MCF 10A (cell line): Measurements from ENCODE around the gene GPR137B. TPM values are rescaled to one million over a fixed set of nuclear protein-coding genes. Genes with fewer than 3 reads are reported as not detected.
"Not testable (repeated sequence)": the region's sequence is repeated elsewhere in the genome, so short reads cannot be mapped to it uniquely, and the experiment has no call there.

Experiments used
- BruUV-seq: library from RNA; stranded (reverse); fragments of 400-500 nt; replicated peaks from 2 replicates; lab custom pipeline; 2021; lab: Mats Ljungman, UMichigan
- CTCF ChIA-PET: fragments of 300-600 bp; sonication (Branson Sonifier 250); formaldehyde crosslinking; extraction: SDS; loops from one replicate; lab custom pipeline; 2021; ENCODE audit warnings: antibody characterized with exemption, inconsistent platforms; lab: Yijun Ruan, JAX
- POLR2A ChIA-PET: fragments of 300-600, 350-650 bp; sonication (Branson Sonifier 250); formaldehyde crosslinking; extraction: SDS; loops from one replicate; lab custom pipeline; 2020; ENCODE audit warnings: antibody characterized with exemption, inconsistent platforms; lab: Yijun Ruan, JAX
- DNase-seq: peaks from one replicate; pipeline ENCODE4 v3.0.0-alpha.2; 2018; ENCODE audit not compliant: unreplicated experiment
- H3K27ac Mint-ChIP-seq: one replicate; pipeline ENCODE4 v1.8.0; 2022; ENCODE audit warnings: mild to moderate bottlenecking, low read depth, mixed read lengths; ENCODE audit not compliant: unreplicated experiment
- H3K27me3 Mint-ChIP-seq: one replicate; pipeline ENCODE4 v1.8.0; 2022; ENCODE audit warnings: mixed read lengths; ENCODE audit not compliant: insufficient read depth, unreplicated experiment
- H3K36me3 Mint-ChIP-seq: one replicate; pipeline ENCODE4 v1.8.0; 2022; ENCODE audit warnings: mild to moderate bottlenecking, moderate library complexity, mixed read lengths; ENCODE audit not compliant: insufficient read depth, unreplicated experiment
- H3K4me1 Mint-ChIP-seq: one replicate; pipeline ENCODE4 v1.8.0; 2022; ENCODE audit warnings: mixed read lengths; ENCODE audit not compliant: insufficient read depth, unreplicated experiment
- H3K4me3 Mint-ChIP-seq: one replicate; pipeline ENCODE4 v1.8.0; 2022; ENCODE audit warnings: mild to moderate bottlenecking, moderate library complexity, mixed read lengths; ENCODE audit not compliant: unreplicated experiment
- H3K9me3 Mint-ChIP-seq: one replicate; pipeline ENCODE4 v1.8.0; 2022; ENCODE audit warnings: mixed read lengths; ENCODE audit not compliant: unreplicated experiment
- intact Hi-C: fragments of 100-400 bp; cut with micrococcal nuclease; formaldehyde crosslinking; loops from 2 replicates; pipeline ENCODE4 v1.14.1; 2022
- total RNA-seq: library from RNA; stranded (reverse); gene quantifications from 2 replicates; pipeline ENCODE4 v1.2.3, GENCODE V29; 2022
- TF ChIP-seq, protein P1 (sequence below): fragments of 200-600 bp; IDR thresholded peaks from one replicate; pipeline ENCODE4 v1.8.0; 2022; ENCODE audit warnings: antibody characterized with exemption, mild to moderate bottlenecking; ENCODE audit not compliant: unreplicated experiment

The GPR137B gene
- total RNA-seq, 1 experiment from 2014 or later, result 8.4 TPM

DNA sequence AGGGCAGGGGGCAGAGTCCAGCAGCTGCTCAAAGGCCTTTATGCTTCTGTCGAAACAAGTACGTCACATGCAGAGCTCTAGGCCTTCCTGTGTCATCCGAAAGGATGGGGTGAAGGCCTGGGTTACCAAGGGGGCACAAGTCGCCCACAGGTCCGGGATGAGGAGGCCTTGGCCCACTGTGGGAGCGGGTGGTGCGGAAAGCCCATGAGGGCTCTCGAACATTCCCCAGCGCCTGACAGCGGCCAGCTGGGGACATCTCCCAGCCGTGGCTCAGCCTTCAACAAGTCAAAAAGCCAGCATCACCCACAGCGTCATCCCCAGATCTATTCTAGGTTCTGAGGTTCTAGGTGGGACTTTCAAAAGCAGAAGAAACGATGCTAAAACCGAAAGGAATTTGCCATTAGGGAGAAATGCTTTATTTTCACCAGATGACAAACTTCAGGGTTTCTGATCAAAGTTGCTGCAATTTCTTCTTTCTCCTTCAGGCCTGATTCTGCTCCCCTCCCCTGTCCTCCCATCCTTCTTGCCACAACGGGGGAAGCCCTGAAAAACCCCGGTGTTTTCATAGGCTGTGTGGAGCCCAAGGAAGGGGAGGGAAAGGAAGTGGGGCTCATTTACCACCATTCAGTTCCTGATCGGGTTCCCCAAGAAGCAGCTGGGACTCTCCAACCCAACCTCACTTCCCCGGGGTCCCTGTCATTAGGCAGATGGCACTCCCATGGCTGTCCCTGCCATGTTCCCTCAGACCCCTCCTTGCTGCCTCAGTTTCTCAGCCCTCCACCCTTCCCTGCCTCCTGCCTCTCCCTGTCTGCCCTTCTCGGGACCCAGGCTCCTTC is 17.6 kb downstream of the GPR137B start:
- intact Hi-C loops, result no loop called here
- no peak overlapping the region for H3K27ac Mint-ChIP-seq
- POLR2A ChIA-PET, result no interaction called here
- H3K4me3 Mint-ChIP-seq, result no peak overlapping the region
- no peaks in the 10 kb centered on the region for H3K36me3 Mint-ChIP-seq
- CTCF ChIA-PET, result interaction anchor here (0.9 kb wide), 1 partner anchor 14 kb away, joined by 3 read pairs; no protein-coding TSS in a partner anchor
- no peaks in the 10 kb centered on the region for H3K4me1 Mint-ChIP-seq
- TF ChIP-seq, protein P1, sequence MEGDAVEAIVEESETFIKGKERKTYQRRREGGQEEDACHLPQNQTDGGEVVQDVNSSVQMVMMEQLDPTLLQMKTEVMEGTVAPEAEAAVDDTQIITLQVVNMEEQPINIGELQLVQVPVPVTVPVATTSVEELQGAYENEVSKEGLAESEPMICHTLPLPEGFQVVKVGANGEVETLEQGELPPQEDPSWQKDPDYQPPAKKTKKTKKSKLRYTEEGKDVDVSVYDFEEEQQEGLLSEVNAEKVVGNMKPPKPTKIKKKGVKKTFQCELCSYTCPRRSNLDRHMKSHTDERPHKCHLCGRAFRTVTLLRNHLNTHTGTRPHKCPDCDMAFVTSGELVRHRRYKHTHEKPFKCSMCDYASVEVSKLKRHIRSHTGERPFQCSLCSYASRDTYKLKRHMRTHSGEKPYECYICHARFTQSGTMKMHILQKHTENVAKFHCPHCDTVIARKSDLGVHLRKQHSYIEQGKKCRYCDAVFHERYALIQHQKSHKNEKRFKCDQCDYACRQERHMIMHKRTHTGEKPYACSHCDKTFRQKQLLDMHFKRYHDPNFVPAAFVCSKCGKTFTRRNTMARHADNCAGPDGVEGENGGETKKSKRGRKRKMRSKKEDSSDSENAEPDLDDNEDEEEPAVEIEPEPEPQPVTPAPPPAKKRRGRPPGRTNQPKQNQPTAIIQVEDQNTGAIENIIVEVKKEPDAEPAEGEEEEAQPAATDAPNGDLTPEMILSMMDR, result no peak
- peaks cover 27% of the 10 kb centered on the region for H3K9me3 Mint-ChIP-seq
- BruUV-seq, result no TSS peak
- H3K27me3 Mint-ChIP-seq, result no peaks in the 10 kb centered on the region
- DNase-seq, result no peak

DNA sequence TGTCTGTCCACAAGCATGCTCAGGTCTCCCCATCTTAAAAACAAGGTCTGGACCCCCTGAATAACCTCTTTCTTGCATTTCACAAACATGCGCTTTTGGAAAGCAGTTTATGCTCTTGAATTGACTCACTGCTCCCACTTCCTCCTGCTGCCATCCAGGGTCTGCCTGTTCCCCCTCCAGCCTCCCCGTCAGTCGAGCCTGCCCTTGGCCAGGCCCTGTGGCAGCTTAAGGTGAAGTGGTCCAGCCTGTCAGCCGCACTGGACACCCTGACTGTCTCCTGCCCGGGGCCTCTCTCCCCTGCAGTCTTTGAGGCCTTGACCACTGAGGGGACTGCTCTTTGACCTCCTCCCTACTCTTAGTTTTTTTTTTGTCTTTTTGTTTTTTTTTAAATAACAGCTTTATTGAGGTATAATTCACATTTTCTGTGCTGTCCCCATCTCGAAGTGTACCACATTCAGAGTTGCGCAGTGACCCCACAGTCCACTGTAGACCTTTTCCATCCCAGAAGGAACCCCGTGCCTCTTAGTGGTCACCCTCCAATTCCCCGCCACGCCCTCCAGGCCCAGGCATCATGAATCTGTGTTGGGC is 18.3 kb downstream of the GPR137B start:
- H3K27me3 Mint-ChIP-seq, result no peaks in the 10 kb centered on the region
- H3K36me3 Mint-ChIP-seq, result no peaks in the 10 kb centered on the region
- TF ChIP-seq, protein P1, result no peak
- DNase-seq, result no peak
- no peaks in the 10 kb centered on the region for H3K4me1 Mint-ChIP-seq
- no TSS peak for BruUV-seq
- no peak overlapping the region for H3K4me3 Mint-ChIP-seq
- CTCF ChIA-PET, result no interaction called here
- intact Hi-C loops, result no loop called here
- H3K9me3 Mint-ChIP-seq, result peaks cover 27% of the 10 kb centered on the region
- POLR2A ChIA-PET, result no interaction called here
- H3K27ac Mint-ChIP-seq, result no peak overlapping the region

GRCh38 chr1:236161230-236161629 is 18.9 kb downstream of the GPR137B start:
- H3K36me3 Mint-ChIP-seq, result no peaks in the 10 kb centered on the region
- no peak overlapping the region for H3K4me3 Mint-ChIP-seq
- no TSS peak for BruUV-seq
- no peak overlapping the region for H3K27ac Mint-ChIP-seq
- ChIA-PET CTCF (no interaction called here), POLR2A (no interaction called here)
- intact Hi-C loops, result no loop called here
- H3K27me3 Mint-ChIP-seq, result no peaks in the 10 kb centered on the region
- H3K9me3 Mint-ChIP-seq, result peaks cover 27% of the 10 kb centered on the region
- TF ChIP-seq, protein P1, result no peak
- no peak for DNase-seq
- H3K4me1 Mint-ChIP-seq, result no peaks in the 10 kb centered on the region

DNA sequence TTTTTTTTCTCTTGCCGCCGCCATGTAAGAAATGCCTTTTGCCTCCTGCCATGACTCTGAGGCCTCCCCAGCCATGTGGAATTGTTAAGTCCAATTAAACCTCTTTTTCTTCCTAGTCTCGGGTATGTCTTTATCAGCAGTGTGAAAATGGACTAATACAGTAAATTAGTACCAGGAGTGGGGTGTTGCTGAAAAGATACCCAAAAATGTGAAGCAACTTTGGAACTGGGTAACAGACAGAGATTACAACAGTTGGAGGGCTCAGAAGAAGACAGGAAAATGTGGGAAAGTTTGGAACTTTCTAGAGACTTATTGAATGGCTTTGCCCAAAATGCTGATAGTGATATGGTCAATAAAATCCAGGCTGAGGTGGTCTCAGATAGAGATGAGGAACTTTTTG is 19.4 kb downstream of the GPR137B start:
- H3K36me3 Mint-ChIP-seq, BruUV-seq, H3K27me3 Mint-ChIP-seq, intact Hi-C loops, H3K27ac Mint-ChIP-seq, DNase-seq, CTCF ChIA-PET, POLR2A ChIA-PET, H3K4me1 Mint-ChIP-seq, H3K4me3 Mint-ChIP-seq: not testable (repeated sequence)
- H3K9me3 Mint-ChIP-seq, result peaks cover 27% of the 10 kb centered on the region
